ENCODE measurements around the gene TAF11L10.
A peak's percentile ranks its signal among the peaks of the same experiment; 100 is the strongest.
"Not testable (repeated sequence)": the region's sequence is repeated elsewhere in the genome, so short reads cannot be mapped to it uniquely, and the experiment has no call there.

The TAF11L10 gene

DNA sequence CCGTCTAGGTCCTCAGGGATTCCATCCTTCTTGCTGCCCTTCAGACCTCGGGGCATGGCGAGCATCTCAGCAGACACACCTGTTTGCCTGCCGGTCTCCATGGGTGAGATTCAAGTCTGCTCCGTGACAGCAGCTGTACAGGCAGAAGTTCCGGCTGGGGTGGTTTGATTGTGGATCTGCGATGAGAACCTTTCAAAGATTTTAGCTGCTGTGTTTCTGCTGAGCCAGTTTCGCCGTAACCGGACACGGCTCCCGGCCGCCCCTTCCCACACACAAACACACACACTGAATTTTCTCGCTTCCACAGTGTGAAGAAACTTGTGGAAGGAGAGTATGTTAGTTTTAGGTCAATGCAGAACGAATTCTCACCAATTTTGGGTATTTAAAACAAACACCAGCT, at the start of gene TAF11L10:
TAF11L10 (minus strand) TSS at position 101 of the 400 bp plus-strand sequence.
- not testable (repeated sequence) for FAIRE-seq; DNase-seq (ENCODE audit: insufficient read length, low spot score)

DNA sequence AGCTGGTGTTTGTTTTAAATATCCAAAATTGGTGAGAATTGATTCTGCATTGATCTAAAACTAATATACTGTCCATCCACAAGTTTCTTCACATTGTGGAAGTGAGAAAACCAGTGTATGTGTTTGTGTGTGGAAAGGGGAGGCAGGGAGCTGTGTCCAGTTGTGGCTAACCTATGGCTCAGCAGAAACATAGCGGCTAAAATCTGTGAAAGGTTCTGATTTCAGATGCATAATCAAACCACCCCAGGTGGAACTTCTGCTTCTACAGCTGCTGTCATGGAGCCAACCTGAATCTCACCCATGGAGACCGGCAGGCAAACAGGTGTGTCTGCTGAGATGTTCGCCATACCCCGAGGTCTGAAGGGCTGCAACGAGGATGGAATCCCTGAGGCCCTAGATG, 36.5 kb upstream of the TAF11L10 start, which contains the start of gene TAF11L14:
TAF11L14 (plus strand) TSS at position 301 of the 400 bp plus-strand sequence.
- DNase-seq (ENCODE audit: insufficient read length, low spot score) (no peak), FAIRE-seq (no peak)

DNA sequence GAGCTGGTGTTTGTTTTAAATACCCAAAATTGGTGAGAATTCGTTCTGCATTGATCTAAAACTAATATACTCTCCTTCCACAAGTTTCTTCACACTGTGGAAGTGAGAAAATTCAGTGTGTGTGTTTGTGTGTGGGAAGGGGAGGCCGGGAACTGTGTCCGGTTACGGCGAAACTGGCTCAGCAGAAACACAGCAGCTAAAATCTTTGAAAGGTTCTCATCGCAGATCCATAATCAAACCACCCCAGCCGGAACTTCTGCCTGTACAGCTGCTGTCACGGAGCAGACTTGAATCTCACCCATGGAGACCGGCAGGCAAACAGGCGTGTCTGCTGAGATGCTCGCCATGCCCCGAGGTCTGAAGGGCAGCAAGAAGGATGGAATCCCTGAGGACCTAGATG, 34.2 kb upstream of the TAF11L10 start, which contains the start of gene TAF11L13:
TAF11L13 (plus strand) TSS at position 301 of the 400 bp plus-strand sequence.
- FAIRE-seq; DNase-seq (ENCODE audit: insufficient read length, low spot score): not testable (repeated sequence)

DNA sequence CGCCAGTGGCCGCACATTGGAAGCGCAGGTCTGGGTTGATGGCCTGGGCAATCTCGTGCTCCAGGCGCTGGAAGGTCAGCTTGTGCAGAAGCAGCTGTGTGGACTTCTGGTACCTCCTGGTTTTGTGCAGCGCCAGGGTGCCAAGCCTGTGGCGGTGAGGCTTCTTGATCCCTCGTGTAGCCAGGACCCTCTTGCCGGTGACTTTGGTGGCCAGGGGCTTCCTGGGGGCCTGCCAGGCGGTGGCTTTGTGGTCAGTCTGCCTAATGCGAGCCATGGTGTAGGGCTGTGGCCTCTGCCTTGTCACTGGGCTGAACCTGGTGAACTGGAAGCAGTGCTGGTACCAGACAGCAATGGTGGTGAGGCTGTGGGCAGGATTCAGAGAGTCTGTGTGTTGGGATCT, 28.1 kb upstream of the TAF11L10 start:
- DNase-seq (ENCODE audit: insufficient read length, low spot score) = no peak
- no peak for FAIRE-seq

DNA sequence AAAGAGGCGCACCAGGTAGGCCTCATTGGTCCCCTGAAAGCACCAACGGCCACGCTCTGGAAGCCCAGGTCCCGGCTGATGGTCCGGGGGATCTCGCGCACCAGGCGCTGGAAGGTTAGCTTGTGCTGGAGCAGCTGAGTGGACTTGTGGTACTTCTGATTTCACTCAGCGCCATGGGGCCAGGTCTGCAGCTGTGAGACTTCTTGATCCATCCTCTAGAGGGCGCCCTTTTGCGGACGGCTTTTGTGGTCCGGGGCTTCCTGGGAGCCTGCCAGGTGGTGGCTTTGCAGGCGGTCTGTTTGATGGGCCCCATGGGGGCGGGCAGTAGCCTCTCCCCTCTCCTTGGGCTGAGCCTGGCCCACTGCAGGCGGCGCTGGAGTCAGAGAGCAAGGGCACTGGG, 23.0 kb upstream of the TAF11L10 start:
- DNase-seq (ENCODE audit: insufficient read length, low spot score) = no peak
- no peak for FAIRE-seq

DNA sequence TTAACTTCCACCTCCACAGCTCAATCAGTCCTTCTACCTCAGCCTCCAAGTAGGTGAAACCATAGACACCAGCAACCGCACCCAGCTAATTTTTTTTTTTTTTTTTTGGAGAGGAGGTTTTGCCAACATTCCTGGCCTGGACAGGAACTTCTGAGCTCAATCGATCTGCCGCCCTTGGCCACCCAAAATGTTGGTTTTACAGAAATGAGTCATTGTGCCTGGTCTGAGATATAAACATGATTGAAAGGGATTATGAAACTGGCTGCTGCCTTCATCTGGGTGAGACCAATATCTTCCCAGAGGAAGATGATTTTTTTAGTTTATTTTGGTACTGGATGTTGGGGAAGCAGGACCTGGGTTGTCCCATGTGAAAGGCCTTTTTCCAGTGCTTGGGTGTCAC, 21.7 kb upstream of the TAF11L10 start:
- DNase-seq (ENCODE audit: insufficient read length, low spot score) (no peak), FAIRE-seq (no peak)

DNA sequence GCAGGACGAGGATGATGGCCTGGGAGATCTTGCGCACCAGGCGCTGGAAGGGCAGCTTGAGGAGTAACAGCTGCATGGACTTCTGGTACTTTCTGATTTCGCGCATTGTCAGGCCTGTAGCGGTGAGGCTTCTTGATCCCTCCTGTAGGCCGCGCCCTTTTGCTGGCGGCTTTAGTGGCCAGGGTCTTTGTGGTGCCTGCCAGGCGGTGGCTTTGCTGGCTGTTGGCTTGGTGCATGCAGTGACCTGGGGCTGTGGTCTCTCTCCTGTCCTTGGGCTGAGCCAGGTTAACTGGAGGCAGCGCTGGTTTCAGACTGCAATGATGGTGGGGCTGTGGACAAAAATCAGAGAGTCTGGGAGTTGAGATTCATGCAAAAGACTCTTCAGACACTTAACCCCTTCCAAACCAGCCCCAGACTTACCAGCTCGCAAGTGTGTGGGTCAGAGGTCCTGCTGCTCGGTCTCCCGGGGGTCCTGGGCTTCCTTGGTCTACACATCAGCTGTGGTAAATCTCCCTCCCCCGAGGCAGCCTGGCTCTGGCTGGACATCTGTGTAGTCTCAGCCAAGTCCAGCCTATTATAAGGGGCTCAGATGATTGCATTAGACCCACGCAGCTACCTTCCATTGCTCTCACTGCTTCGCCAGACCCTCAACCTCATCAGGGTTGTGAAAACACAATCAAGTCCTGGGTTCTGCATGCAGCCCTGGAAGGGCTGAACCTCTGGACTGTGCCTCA, 17.4 kb upstream of the TAF11L10 start:
- no peak for DNase-seq (ENCODE audit: insufficient read length, low spot score)
- no peak for FAIRE-seq

DNA sequence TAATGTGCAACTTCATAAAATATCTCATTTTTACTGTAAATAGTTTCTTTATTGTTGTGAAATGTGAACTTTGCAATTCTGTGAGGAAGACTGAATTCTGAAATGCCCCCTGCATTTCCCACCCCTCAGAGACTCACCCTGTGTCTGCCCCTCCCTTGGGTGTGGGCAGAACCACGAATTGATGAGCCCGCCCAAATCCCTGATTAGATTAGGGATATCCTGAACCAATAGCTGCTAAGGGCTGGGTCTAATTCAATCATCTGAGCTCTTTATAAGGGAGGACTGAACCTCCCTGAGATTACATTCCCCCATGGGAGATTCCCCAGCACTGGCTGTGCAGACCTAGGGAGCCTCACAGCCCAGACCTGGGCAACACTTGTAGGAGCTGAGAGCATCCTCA, 12.5 kb upstream of the TAF11L10 start, which contains the start of gene TAF11L12:
TAF11L12 (plus strand) TSS at position 301 of the 400 bp plus-strand sequence.
- FAIRE-seq; DNase-seq (ENCODE audit: insufficient read length, low spot score): not testable (repeated sequence)

DNA sequence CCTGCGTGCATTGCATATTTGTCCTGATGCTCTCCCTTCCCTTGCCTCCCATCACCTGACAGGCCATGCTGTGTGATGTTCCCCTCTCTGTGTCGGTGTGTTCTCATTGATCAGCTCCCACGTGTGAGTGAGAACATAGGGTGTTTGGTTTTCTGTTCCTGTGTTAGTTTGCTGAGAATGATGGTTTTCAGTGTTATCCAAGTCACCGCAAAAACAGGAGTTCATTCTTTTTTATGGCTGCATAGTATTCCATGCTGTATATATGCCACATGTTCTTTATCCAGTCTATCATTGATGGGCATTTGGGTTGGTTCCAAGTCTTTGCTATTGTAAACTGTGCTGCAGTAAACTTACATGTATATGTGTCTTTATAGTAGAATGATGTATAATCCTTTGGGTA, 9.8 kb upstream of the TAF11L10 start:
- peak; percentile 54 for FAIRE-seq
- not testable (repeated sequence) for DNase-seq (ENCODE audit: insufficient read length, low spot score)

DNA sequence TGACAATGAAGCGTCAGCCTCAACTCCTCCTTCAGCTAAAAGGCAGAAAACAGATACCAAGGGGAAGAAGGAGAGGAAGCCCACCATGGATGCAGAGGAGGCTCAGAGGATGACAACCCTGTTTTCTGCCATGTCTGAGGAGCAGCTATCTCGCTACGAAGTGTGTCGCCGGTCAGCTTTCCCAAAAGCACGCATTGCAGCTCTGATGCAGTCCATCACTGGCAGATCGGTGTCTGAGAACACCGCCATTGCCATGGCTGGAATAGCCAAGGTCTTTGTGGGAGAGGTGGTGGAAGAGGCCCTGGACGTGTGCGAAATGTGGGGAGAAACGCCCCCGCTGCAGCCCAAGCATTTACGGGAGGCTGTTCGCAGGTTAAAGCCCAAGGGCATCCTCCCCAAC, 7.3 kb upstream of the TAF11L10 start:
- DNase-seq (ENCODE audit: insufficient read length, low spot score) = no peak
- peak; percentile 20 for FAIRE-seq

DNA sequence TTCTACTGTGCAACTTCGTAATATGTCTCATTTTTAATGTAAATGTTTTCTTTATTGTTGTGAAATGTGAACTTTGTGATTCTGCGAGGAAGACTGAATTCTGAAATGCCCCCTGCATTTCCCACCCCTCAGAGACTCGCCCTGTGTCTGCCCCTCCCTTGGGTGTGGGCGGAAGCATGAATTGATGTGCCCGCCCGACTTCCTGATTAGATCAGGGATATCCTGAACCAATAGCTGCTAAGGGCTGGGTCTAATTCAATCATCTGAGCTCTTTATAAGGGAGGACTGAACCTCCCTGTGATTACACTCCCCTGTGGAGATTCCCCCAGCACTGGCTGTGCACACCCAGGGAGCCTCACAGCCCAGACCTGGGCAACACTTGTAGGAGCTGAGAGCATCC, 6.3 kb upstream of the TAF11L10 start, which contains the start of gene TAF11L11:
TAF11L11 (plus strand) TSS at position 304 of the 400 bp plus-strand sequence.
- FAIRE-seq; DNase-seq (ENCODE audit: insufficient read length, low spot score): not testable (repeated sequence)

DNA sequence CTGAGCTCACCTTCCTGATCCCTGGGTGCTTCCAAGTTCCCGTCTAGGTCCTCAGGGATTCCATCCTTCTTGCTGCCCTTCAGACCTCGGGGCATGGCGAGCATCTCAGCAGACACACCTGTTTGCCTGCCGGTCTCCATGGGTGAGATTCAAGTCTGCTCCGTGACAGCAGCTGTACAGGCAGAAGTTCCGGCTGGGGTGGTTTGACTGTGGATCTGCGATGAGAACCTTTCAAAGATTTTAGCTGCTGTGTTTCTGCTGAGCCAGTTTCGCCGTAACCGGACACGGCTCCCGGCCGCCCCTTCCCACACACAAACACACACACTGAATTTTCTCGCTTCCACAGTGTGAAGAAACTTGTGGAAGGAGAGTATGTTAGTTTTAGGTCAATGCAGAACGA, 3.4 kb downstream of the TAF11L10 start, which contains the start of gene TAF11L9:
TAF11L9 (minus strand) TSS at position 140 of the 400 bp plus-strand sequence.
- FAIRE-seq; DNase-seq (ENCODE audit: insufficient read length, low spot score): not testable (repeated sequence)

DNA sequence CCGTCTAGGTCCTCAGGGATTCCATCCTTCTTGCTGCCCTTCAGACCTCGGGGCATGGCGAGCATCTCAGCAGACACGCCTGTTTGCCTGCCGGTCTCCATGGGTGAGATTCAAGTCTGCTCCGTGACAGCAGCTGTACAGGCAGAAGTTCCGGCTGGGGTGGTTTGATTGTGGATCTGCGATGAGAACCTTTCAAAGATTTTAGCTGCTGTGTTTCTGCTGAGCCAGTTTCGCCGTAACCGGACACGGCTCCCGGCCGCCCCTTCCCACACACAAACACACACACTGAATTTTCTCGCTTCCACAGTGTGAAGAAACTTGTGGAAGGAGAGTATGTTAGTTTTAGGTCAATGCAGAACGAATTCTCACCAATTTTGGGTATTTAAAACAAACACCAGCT, 6.8 kb downstream of the TAF11L10 start, which contains the start of gene TAF11L8:
TAF11L8 (minus strand) TSS at position 101 of the 400 bp plus-strand sequence.
- not testable (repeated sequence) for DNase-seq (ENCODE audit: insufficient read length, low spot score); FAIRE-seq

DNA sequence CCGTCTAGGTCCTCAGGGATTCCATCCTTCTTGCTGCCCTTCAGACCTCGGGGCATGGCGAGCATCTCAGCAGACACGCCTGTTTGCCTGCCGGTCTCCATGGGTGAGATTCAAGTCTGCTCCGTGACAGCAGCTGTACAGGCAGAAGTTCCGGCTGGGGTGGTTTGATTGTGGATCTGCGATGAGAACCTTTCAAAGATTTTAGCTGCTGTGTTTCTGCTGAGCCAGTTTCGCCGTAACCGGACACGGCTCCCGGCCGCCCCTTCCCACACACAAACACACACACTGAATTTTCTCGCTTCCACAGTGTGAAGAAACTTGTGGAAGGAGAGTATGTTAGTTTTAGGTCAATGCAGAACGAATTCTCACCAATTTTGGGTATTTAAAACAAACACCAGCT, 12.0 kb downstream of the TAF11L10 start, which contains the start of gene TAF11L7:
TAF11L7 (minus strand) TSS at position 101 of the 400 bp plus-strand sequence.
- not testable (repeated sequence) for DNase-seq (ENCODE audit: insufficient read length, low spot score); FAIRE-seq
